Astrocyte (in vitro differentiated cells and primary cell): ENCODE results near the gene AANAT. TPM values are rescaled to one million over a fixed set of nuclear protein-coding genes. Genes with fewer than 3 reads are reported as not detected.

ENCODE experiments used
- DNase-seq: peaks from one replicate; pipeline ENCODE4 v3.0.0-alpha.2; 2010; ENCODE audit warnings: low read depth
- FAIRE-seq: peaks from 2 replicates; lab custom pipeline; 2011; peaks lifted over from hg19 to GRCh38; lab: Jason Lieb, UNC
- H2AFZ ChIP-seq: 2 replicates; pipeline ENCODE4 v1.6.0; 2012; ENCODE audit warnings: low read depth, low read length, inconsistent platforms
- H3K27ac ChIP-seq: 2 replicates; pipeline ENCODE4 v1.5.1; 2011; ENCODE audit warnings: low read depth, low read length, inconsistent platforms
- H3K27me3 ChIP-seq: 2 replicates; pipeline ENCODE4 v1.6.0; 2011; ENCODE audit warnings: low read length, inconsistent platforms; ENCODE audit not compliant: insufficient read depth
- H3K36me3 ChIP-seq: 2 replicates; pipeline ENCODE4 v1.5.1; 2011; ENCODE audit warnings: low read length, inconsistent platforms; ENCODE audit not compliant: insufficient read depth
- H3K4me1 ChIP-seq: 2 replicates; pipeline ENCODE4 v1.5.1; 2011; ENCODE audit warnings: low read length, inconsistent platforms; ENCODE audit not compliant: insufficient read depth
- H3K4me2 ChIP-seq: 2 replicates; pipeline ENCODE4 v1.6.0; 2012; ENCODE audit warnings: low read length, inconsistent platforms
- H3K4me3 ChIP-seq: 2 replicates; pipeline ENCODE4 v1.5.1; 2011; ENCODE audit warnings: low read depth, mild to moderate bottlenecking, low read length, inconsistent platforms; ENCODE audit not compliant: insufficient read depth
- H3K79me2 ChIP-seq: 2 replicates; pipeline ENCODE4 v1.6.0; 2012; ENCODE audit warnings: mild to moderate bottlenecking, low read length, inconsistent platforms; ENCODE audit not compliant: insufficient read depth
- H3K9ac ChIP-seq: 2 replicates; pipeline ENCODE4 v1.6.0; 2012; ENCODE audit warnings: mild to moderate bottlenecking, low read length, inconsistent platforms
- H3K9me3 ChIP-seq: 2 replicates; pipeline ENCODE4 v1.5.1; 2012; ENCODE audit warnings: low read depth, mild to moderate bottlenecking, low read length, inconsistent platforms; ENCODE audit not compliant: insufficient read depth
- H4K20me1 ChIP-seq: 2 replicates; pipeline ENCODE4 v1.6.0; 2012; ENCODE audit warnings: low read length, inconsistent platforms; ENCODE audit not compliant: insufficient read depth
- H3K27ac Mint-ChIP-seq: one replicate; pipeline ENCODE4 v1.8.0; 2021; ENCODE audit warnings: mild to moderate bottlenecking, mixed read lengths; ENCODE audit not compliant: unreplicated experiment
- H3K27me3 Mint-ChIP-seq: one replicate; pipeline ENCODE4 v1.8.0; 2021; ENCODE audit warnings: low read depth, mixed read lengths; ENCODE audit not compliant: unreplicated experiment
- H3K36me3 Mint-ChIP-seq: one replicate; pipeline ENCODE4 v1.8.0; 2021; ENCODE audit warnings: low read depth, mixed read lengths; ENCODE audit not compliant: unreplicated experiment
- H3K4me1 Mint-ChIP-seq: one replicate; pipeline ENCODE4 v1.8.0; 2021; ENCODE audit warnings: low read depth, mixed read lengths; ENCODE audit not compliant: unreplicated experiment
- H3K4me3 Mint-ChIP-seq: one replicate; pipeline ENCODE4 v1.8.0; 2021; ENCODE audit warnings: mild to moderate bottlenecking, moderate library complexity, mixed read lengths; ENCODE audit not compliant: unreplicated experiment
- H3K9me3 Mint-ChIP-seq: one replicate; pipeline ENCODE4 v1.8.0; 2021; ENCODE audit warnings: mild to moderate bottlenecking, mixed read lengths; ENCODE audit not compliant: unreplicated experiment
- CTCF ChIP-seq: IDR thresholded peaks from 2 replicates; pipeline ENCODE4 v1.5.1; 2011; ENCODE audit warnings: low read depth, mild to moderate bottlenecking, inconsistent platforms, low read length, moderate library complexity; ENCODE audit not compliant: insufficient read depth
- EZH2 ChIP-seq: IDR thresholded peaks from 2 replicates; pipeline ENCODE4 v1.6.1; 2012; ENCODE audit warnings: mild to moderate bottlenecking, low read length, inconsistent platforms; ENCODE audit not compliant: insufficient read depth
- total RNA-seq: library from RNA; stranded (reverse); gene quantifications from 2 replicates; pipeline ENCODE4 v1.2.1, GENCODE V29; 2021

The AANAT gene
- total RNA-seq, 1 donor from 2014 or later = not detected

GRCh38 chr17:76502341-76503211 lies 35.2 kb downstream of the AANAT start:
- Histone ChIP-seq H4K20me1 (peaks cover 5% of the 10 kb centered on the region), H3K4me1 (peaks cover 40% of the 10 kb centered on the region), H3K27ac (no peak overlapping the region), H3K9me3 (no peaks in the 10 kb centered on the region), H2AFZ (no peak overlapping the region), H3K4me3 (no peak overlapping the region), H3K27me3 (peaks cover 3% of the 10 kb centered on the region), H3K36me3 (no peaks in the 10 kb centered on the region), H3K9ac (no peak overlapping the region), H3K79me2 (peaks cover 25% of the 10 kb centered on the region), H3K4me2 (no peak overlapping the region)
- Mint-ChIP-seq H3K4me3 (peak overlapping the region; percentile 64), H3K36me3 (no peaks in the 10 kb centered on the region), H3K4me1 (peaks cover 21% of the 10 kb centered on the region), H3K27ac (peak overlapping the region; percentile 66), H3K27me3 (peaks cover 13% of the 10 kb centered on the region), H3K9me3 (no peaks in the 10 kb centered on the region)
- DNase-seq = no peak
- no peak for FAIRE-seq
- TF ChIP-seq CTCF = no peak
- TF ChIP-seq EZH2 = no peak

GRCh38 chr17:76504117-76504516 lies 36.7 kb downstream of the AANAT start:
- H3K9me3 Mint-ChIP-seq = no peaks in the 10 kb centered on the region
- no peak for FAIRE-seq
- Histone ChIP-seq H3K4me3 (no peak overlapping the region), H3K36me3 (no peaks in the 10 kb centered on the region), H3K79me2 (peaks cover 14% of the 10 kb centered on the region), H2AFZ (no peak overlapping the region), H3K4me2 (no peak overlapping the region), H3K9ac (no peak overlapping the region), H3K27ac (no peak overlapping the region), H4K20me1 (peaks cover 5% of the 10 kb centered on the region), H3K27me3 (peaks cover 5% of the 10 kb centered on the region), H3K9me3 (no peaks in the 10 kb centered on the region), H3K4me1 (peaks cover 24% of the 10 kb centered on the region)
- H3K36me3 Mint-ChIP-seq = no peaks in the 10 kb centered on the region
- peak overlapping the region; percentile 54 for H3K4me3 Mint-ChIP-seq
- TF ChIP-seq EZH2 (no peak), CTCF (no peak)
- peaks cover 9% of the 10 kb centered on the region for H3K4me1 Mint-ChIP-seq
- peaks cover 23% of the 10 kb centered on the region for H3K27me3 Mint-ChIP-seq
- no peak overlapping the region for H3K27ac Mint-ChIP-seq
- no peak for DNase-seq
